Measurements from ENCODE around the gene CARS1. TPM values are rescaled to one million over a fixed set of nuclear protein-coding genes. Genes with fewer than 3 reads are reported as not detected.

The CARS1 gene
- total RNA-seq, 1 donor from 2014 or later, result 17.2 TPM

DNA sequence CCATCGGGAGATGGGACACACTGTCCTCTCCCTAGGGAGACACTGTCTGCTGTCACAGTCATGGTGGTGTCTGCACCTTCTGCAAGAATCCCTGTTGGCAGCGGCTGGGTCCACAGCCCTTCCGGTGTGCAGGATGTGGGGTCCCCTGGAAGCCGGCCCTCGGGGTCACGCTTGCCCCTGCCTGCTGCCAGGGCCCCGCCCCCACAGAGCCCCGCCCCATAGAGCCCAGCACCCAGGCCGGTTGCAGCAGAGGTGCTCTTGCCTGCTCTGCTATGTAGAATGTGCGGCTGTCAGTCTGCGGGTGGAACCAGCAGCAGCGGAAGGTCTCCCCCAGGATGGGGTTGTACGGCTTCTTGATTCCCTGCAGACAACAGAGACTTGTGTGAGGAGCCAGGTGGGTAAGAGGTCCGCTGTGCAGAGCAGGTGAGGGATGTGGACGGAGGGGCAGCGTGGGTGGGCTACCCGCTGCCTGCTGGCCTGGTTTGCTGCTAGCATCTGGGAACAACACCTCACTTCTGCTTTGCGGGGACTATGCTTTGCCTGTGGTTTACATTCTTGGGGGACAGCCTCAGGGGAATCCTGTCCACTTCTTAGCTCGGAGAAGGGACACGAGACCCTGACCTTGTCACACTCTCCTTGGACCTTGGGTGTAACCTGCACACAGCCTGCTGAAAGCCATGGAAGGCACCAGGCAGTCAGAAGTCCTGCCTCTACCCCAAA lies 44.9 kb upstream of the CARS1 start:
- Mint-ChIP-seq H3K4me1 (no peaks in the 10 kb centered on the region), H3K27ac (peak overlapping the region; percentile 92), H3K9me3 (no peaks in the 10 kb centered on the region), H3K36me3 (peaks cover 9% of the 10 kb centered on the region), H3K27me3 (ENCODE audit: insufficient read depth, low read depth) (peaks cover 2% of the 10 kb centered on the region), H3K4me3 (no peak overlapping the region)
- TF ChIP-seq EZH2phosphoT487 (IDR thresholded peaks at IDR 0.05) (no peak), CTCF (IDR thresholded peaks at IDR 0.05) (no peak), EZH2 (IDR thresholded peaks at IDR 0.05) (no peak)
- no peak for DNase-seq (ENCODE audit: low spot score)
- H3K27ac ChIP-seq, result no peak overlapping the region
- no peak overlapping the region for H3K9ac ChIP-seq
- no peaks in the 10 kb centered on the region for H3K9me3 ChIP-seq (ENCODE audit: low read depth)
- H3K4me3 ChIP-seq, result no peak overlapping the region
- H2AFZ ChIP-seq (replicated peaks), result no peak overlapping the region
- H3F3A ChIP-seq (ENCODE audit: low read depth), result no peaks in the 10 kb centered on the region
- H3K36me3 ChIP-seq, result no peaks in the 10 kb centered on the region
- H4K20me1 ChIP-seq (ENCODE audit: low read depth), result no peaks in the 10 kb centered on the region
- no peaks in the 10 kb centered on the region for H3K79me2 ChIP-seq (ENCODE audit: low read depth)
- no peaks in the 10 kb centered on the region for H3K27me3 ChIP-seq
- no peaks in the 10 kb centered on the region for H3K4me1 ChIP-seq
- H3K4me2 ChIP-seq, result no peak overlapping the region

DNA sequence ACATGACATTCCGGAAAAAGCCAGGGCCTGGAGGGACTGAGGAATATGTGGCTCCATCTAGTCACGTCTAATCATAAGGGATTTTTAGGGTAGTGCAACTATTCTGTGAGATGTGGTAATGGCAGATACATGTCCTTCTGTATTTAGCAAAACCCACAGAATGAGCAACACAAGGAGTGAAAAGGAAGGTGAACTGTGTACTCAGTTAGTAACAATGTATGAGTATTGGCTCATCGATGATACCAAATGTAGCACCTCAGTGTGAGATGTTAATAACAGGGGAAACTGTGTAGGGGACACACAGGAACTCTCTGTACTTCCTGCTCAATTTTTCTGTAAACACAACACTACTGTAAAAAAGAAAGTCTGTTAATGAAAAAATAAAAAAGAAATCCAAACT lies 42.0 kb upstream of the CARS1 start:
- no peaks in the 10 kb centered on the region for H3K36me3 ChIP-seq
- no peaks in the 10 kb centered on the region for H3F3A ChIP-seq (ENCODE audit: low read depth)
- peaks cover 9% of the 10 kb centered on the region for H3K4me1 ChIP-seq
- no peak overlapping the region for H3K4me2 ChIP-seq
- no peak overlapping the region for H3K4me3 Mint-ChIP-seq
- TF ChIP-seq EZH2phosphoT487 (IDR thresholded peaks at IDR 0.05) (no peak), EZH2 (IDR thresholded peaks at IDR 0.05) (no peak), CTCF (IDR thresholded peaks at IDR 0.05) (no peak)
- H3K27ac Mint-ChIP-seq, result no peak overlapping the region
- peaks cover 15% of the 10 kb centered on the region for H3K36me3 Mint-ChIP-seq
- H4K20me1 ChIP-seq (ENCODE audit: low read depth), result no peaks in the 10 kb centered on the region
- no peak overlapping the region for H3K9ac ChIP-seq
- no peaks in the 10 kb centered on the region for H3K9me3 ChIP-seq (ENCODE audit: low read depth)
- no peak overlapping the region for H2AFZ ChIP-seq (replicated peaks)
- H3K4me1 Mint-ChIP-seq, result peaks cover 14% of the 10 kb centered on the region
- H3K27ac ChIP-seq, result no peak overlapping the region
- H3K27me3 ChIP-seq, result no peaks in the 10 kb centered on the region
- peaks cover 3% of the 10 kb centered on the region for H3K27me3 Mint-ChIP-seq (ENCODE audit: insufficient read depth, low read depth)
- H3K4me3 ChIP-seq, result no peak overlapping the region
- no peak for DNase-seq (ENCODE audit: low spot score)
- H3K9me3 Mint-ChIP-seq, result no peaks in the 10 kb centered on the region
- H3K79me2 ChIP-seq (ENCODE audit: low read depth), result no peaks in the 10 kb centered on the region

- Histone ChIP-seq H3K9ac (no peak overlapping the region), H3K4me3 (no peak overlapping the region), H3K36me3 (no peaks in the 10 kb centered on the region), H3K9me3 (ENCODE audit: low read depth) (no peaks in the 10 kb centered on the region), H2AFZ (replicated peaks) (no peak overlapping the region), H3K27me3 (no peaks in the 10 kb centered on the region), H3K27ac (no peak overlapping the region), H3K79me2 (ENCODE audit: low read depth) (no peaks in the 10 kb centered on the region), H4K20me1 (ENCODE audit: low read depth) (no peaks in the 10 kb centered on the region), H3F3A (ENCODE audit: low read depth) (no peaks in the 10 kb centered on the region), H3K4me1 (peaks cover 9% of the 10 kb centered on the region), H3K4me2 (no peak overlapping the region)
- DNase-seq (ENCODE audit: low spot score), result no peak
- TF ChIP-seq EZH2 (IDR thresholded peaks at IDR 0.05) (no peak), EZH2phosphoT487 (IDR thresholded peaks at IDR 0.05) (no peak), CTCF (IDR thresholded peaks at IDR 0.05) (no peak)
- Mint-ChIP-seq H3K9me3 (no peaks in the 10 kb centered on the region), H3K4me1 (peaks cover 14% of the 10 kb centered on the region), H3K4me3 (no peak overlapping the region), H3K27ac (no peak overlapping the region), H3K27me3 (ENCODE audit: insufficient read depth, low read depth) (peaks cover 3% of the 10 kb centered on the region), H3K36me3 (peaks cover 15% of the 10 kb centered on the region)
These were observed 39.8 kb upstream of the CARS1 start for GRCh38 chr11:3096909-3097530.

Data from neural progenitor cell (in vitro differentiated cells).